ENCODE measurements around the gene DGKH.
A peak's percentile ranks its signal among the peaks of the same experiment; 100 is the strongest.
"Not testable (repeated sequence)": the region's sequence is repeated elsewhere in the genome, so short reads cannot be mapped to it uniquely, and the experiment has no call there.

The DGKH gene

DNA sequence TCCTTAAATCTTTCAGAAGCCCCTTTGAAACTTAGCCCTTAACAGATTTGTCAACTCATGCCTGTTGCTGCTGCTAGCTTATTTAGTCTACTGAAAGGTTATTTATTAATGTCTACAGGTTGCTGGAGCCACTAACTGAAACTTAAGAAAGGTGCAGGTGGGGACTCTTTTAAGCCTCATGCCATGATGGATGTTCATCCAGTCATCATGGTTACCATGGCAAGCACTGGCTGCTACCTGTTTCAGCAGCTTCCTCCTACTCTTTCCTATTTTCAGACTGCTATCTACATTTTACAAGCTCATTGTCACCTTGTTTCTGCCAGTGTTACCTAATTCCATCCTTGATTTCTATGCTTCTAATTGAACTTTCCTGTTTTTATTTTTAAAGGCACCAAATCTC is 27.1 kb downstream of the DGKH start:
- DNase-seq (ENCODE audit: low spot score), result no peak

DNA sequence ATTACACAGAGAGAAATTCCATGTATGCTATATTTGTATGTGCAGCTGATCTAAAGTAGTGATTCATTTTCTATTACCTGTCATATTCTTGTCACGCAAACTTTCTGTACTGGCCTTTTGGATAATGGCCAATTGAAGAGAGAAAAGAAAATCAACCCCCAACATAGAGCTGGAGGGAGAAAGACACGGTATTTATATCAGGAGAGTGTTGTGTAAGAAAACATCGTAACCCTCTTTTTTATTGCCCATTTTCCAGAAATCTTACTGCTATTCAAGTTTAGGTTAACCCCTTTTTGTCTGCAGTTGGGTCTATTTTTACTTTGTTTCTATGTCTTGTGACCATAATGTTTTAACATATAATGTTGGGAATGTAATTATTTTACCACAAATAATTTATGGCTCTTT is 27.9 kb downstream of the DGKH start:
- no peak for DNase-seq (ENCODE audit: low spot score)

DNA sequence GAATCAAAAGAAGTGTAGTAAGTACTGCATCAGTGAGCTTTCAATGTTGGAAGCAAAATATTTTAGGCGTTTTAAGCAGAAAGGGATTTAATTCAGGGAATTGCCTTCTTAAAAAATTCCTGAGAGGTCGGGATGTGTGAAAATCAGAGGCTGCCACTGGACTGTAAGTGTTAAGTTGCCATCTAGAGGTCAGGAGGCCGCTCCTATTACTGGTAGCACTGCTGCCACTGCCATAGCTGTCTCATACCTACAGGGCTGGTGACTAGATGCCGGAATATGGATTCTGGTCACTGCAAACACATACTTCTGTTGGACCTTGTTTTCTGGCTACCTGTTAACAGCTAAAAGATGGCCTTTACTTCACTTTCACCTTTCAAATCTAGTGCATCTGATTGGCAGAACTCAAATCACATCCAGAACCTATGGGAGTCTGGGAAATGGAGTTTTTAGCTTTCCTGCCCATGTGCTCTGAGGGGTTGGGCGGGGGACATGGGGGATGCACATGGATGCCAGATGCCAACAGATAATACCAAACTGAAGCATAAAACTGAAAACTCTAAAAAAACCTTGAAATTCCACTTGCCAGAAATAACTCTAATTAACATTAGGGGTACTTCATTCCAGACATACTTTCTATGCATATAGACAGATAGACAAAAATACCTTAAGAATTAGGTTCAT is 29.8 kb downstream of the DGKH start:
- peak; percentile 31 for DNase-seq (ENCODE audit: low spot score)

DNA sequence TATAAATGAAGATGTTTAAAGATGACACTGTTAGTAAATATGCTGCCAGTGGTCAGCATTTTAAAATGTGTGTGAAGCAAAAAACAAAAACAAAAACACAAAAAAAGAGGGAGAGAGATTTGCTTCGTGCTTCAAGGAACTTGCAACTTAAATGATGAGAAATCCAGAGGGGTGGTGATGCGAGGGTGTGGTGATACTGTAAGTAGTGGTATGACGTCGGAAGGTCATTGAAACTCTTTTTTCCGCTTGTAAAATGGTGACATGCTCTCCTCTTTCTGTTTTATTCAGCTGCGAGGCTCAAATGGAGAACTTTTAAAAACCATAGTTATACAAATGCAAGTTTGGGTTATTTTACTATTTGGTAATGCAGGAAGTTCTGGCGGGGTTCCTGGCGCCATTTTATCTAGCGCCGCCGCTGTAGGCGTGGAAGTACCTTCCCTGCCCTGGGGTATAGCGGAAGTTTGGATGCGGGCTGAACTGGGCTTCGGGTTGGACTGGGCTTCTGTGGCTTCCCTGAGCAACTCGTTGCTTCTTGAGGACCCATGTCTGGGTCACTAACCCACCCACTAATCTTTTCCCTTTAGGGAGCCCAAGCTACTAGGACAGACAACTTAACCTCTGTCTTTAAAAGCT is 34.8 kb downstream of the DGKH start:
- no peak for DNase-seq (ENCODE audit: low spot score)

DNA sequence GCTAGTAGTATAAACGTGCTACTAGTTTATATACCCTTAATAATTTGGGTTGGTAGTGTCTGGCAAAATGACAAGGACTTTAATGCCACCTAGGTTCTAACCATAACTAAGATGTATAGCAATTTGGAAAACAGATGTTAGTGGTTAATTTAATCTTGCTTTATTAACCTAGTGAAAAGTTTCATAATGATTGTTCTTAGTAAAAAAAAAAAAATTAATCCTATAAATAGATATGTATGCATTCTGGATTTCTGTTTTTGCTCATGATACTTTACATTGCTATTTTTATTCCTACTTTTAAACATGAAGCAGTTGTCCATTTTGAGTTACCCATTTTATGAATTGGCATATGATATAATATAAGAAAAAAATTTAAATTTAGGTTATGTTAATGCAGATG is 36.3 kb downstream of the DGKH start:
- no peak for DNase-seq (ENCODE audit: low spot score)

DNA sequence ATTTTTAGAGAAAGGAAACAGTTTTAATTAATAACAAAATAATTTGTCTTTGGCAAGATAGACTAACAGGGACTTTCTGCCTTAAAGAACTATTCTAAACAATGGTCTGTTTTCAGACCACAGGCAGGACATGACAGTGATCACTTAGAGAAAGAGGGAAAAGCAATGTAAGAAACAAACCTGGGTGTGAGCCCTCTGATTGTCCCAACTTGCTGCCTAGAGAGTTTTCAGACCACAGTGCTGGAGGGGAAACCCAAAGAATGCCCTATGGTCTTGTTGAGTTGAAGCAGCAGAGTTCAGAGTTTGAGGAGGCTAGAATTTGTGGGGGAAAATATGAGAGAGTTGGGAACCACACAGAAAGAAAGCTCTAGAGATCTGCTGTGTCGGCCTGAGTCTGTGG is 38.1 kb downstream of the DGKH start:
- no peak for DNase-seq (ENCODE audit: low spot score)

DNA sequence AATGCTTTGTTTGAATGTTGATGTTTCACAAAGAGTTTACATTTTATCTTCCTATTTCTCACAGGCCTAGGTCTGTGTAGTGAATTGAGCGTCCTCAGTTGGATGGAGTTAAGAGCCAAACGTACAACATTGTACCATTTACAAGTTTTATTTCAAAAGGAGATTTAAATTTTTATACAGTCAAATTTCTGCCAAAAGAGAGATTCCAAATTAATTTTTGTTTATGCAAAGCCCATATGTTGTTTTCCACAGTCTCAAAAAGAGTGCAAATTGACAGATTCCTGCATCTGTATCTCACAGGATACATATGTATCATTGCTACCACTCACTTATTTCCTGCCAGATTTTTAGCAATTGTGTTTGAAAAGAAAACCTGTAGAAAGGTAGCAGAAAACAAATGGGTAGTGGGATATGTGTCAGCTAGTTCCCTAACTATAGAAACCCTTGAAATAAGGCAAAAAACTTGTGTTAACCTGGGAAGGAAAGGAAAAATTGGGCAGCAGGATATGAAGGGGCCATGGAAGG is 46.1 kb downstream of the DGKH start:
- no peak for DNase-seq (ENCODE audit: low spot score)

DNA sequence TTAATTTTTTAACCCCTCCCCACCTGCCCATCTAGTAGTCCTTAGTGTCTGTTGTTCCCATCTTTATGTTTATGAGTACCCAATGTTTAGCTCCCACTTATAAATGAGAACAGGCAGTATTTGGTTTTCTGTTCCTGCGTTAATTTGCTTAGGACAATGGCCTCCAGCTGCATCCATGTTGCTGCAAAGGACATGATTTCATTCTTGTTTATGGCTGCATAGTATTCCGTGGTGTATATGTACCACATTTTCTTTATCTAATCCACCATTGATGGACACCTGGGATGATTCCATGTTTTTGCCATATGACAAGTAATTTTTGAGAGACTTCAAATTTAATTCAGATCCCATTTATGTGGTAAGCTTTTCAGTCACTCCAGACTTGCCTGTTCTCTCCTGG is 47.8 kb downstream of the DGKH start:
- DNase-seq (ENCODE audit: low spot score), result not testable (repeated sequence)

DNA sequence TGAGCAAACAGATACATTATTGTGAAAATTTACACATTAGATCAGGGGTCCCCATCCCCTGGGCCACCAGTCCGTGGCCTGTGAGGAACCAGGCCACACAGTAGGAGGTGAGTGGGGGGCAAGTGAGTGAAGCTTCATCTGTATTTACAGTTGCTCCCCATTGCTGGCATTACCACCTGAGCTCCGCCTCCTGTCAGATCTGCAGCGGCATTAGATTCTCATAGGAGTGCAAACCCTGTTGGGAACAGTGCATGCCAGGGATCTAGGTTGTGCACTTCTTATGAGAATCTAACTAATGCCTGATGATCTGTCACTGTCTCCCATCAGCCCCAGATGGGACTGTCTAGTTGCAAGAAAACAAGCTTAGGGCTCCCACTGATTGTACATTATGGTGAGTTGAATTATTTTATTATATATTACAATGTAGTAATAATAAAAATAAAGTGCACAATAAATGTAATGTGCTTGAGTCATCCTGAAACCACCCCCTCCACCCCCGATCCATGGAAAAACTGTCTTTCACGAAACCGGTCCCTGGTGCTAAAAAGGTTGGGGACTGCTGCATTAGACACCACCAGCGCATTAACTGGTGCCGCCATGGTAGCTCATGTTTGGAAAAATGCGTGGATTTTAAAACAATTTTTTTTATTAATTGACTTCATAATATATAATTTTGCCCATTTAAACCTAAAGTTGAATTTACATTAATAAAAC is 51.7 kb downstream of the DGKH start:
- no peak for DNase-seq (ENCODE audit: low spot score)

DNA sequence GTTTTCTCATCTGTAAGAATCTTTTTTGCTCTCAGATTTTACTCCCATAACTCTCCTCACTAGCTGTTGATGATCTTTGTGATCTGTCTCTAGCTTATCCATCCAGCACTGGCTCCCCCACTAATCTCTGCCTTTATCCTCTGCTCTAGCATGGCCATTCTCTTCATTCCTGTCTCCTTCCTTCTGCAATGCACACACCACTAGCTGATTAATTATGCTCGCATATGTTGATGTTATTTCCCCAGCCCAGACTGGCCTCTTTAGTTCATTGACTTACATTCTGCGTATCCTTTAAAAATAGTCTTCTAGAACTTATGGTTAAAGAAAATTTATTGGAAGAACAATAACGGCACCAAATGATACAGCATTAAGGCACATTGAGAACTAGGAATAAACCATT is 52.5 kb downstream of the DGKH start:
- DNase-seq (ENCODE audit: low spot score), result no peak

DNA sequence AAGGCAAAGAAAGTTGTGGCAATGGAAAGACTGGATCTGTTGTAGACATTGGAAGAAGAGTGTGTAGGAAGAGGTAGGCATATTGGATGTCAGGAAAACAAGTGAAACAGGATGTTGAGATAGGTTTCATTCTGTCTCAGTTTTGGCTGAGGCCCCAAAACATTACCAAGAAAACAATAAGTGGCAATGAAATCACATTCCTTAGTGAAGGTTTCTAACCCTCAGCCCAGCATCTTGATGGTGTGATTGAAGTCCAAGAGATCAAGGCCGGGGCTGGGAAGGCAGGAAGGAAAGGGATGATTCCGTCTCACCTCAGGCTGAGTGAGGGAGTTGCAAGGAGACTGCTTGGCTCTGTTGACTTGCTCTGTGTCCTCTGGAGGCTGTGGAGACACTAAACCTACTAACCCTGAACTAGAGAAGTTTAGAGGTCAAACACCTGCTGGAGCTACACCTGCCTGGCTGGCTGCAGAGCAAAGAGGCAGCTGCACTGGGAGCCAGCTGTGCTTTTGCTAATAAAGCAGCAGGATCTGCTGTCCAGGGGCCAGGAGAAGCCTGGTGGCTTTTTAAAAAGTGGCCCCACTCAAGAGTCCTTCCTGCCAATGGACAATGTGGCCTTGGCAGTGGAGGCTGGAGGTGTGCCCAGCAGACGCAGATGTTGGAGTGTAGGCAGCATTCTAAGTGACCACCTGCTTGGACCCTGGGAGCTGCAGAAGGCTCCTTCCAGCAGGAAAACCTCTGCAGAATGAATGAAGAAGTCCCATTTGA is 53.6 kb downstream of the DGKH start:
- peak; percentile 13 for DNase-seq (ENCODE audit: low spot score)

DNA sequence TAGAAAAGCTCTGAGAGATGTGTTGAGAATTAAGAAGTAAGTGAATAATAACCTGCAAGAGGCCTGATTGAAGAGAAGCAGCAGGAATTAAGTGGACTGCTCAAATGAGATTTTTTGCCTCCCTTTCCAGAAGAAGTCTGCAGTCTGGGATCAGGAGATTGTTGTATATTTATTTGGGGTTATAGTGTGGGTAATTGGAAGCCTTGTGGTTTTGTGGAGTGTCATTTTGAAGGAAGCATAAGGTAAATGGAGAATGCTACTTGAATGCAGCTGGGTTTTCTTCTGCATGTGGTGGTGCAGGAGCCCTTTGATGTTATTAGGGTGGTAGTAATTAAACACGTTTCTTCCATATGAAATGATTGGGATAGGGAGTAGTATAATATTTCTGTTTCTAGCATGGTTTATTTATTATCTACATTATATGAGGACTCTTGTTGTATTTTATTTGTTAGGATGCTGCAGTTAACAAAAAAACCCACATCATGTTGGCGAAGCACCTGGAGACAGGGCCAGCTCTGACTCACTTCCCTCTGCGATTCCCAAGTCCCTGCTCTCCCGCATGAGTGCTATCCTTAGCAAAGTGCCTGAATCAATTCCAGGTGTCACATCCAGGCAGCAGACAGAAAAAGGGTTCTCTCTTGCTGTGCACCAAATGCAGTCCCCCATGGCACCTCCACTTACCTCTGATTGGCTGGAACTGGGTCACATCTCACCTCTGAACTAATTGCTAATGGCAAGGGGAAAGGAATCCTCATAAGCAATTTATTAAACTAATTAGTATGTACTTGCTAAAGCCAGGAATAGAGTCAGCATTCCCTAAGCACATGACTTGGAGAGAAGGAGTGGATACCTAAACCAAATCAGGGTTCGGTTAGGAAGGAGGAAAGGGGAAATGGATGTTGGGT is 54.8 kb downstream of the DGKH start:
- no peak for DNase-seq (ENCODE audit: low spot score)

DNA sequence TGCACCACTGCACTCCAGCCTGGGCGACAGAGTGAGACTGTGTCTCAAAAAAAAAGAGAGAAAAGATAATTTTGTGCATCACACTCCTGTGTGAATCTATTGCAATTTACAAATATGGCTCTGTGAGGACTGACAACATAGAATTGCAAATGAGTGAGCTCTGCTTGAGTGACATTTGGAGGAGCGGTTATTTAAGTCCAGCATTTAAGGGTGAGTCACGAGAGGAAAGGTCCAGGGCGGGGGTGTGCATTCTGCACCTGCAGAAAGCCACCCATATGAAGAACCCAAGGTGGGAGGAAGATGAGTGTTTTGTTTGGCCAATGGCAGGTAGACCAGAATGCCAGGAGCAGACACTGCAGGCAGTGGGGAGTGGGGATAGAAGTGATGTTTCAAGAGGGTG is 58.5 kb downstream of the DGKH start:
- DNase-seq (ENCODE audit: low spot score), result no peak

DNA sequence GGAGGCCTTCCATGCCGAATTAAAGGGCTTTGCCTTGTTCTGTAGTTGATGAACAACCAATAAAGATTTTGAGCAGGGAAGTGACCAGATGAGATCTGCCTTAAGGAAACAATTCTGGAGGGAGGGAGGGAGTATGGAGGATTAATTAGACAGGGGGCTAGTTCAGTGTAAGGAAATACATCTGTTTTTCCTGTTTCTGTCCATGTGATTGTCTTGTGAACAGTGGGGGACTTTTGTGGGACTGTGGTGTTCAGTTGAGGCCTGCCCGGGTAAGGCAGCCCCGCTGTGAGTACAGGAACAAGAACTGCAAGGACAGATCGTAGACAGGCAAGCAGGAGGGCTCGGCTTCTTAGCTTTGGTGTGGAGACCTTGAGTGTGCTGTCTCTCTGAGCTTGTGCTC is 59.0 kb downstream of the DGKH start:
- no peak for DNase-seq (ENCODE audit: low spot score)

DNA sequence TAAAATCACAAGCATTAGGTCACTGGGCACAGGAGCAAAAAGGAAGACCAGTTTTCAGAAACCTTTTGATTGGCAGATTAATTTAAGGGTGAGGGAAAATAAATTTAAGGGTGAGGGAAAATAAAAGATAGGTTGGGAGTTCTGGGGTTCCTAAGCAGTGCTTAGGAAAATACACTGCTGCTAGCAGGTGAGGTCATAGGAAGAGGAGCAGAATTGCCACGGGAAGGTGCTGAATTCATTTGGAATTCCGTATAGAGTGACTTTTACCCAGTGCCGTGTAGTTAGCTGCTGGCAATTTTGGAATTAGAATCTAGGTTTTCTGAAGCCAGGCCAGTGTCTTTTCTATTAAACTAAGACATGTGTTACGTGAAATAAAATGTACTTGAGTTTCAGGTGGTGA is 59.8 kb downstream of the DGKH start:
- no peak for DNase-seq (ENCODE audit: low spot score)

DNA sequence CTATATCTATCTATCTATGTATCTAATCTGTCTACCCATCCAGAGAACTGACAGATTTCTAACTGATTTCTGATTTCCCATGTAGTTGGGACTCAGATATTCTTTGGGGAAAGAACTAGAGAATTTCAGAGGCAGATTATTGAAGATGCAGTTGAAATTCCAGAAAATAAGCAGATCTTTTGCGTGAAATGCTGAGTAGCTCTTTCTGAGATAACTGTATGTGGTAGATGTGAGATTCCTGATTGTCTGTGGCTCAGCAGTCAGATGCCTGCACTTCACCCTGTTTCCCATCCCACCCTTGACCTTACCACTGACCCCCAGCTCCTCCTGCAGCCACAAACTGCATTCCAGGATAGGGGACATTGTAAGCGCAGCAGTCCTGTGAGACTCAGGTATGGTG is 61.5 kb downstream of the DGKH start:
- no peak for DNase-seq (ENCODE audit: low spot score)

DNA sequence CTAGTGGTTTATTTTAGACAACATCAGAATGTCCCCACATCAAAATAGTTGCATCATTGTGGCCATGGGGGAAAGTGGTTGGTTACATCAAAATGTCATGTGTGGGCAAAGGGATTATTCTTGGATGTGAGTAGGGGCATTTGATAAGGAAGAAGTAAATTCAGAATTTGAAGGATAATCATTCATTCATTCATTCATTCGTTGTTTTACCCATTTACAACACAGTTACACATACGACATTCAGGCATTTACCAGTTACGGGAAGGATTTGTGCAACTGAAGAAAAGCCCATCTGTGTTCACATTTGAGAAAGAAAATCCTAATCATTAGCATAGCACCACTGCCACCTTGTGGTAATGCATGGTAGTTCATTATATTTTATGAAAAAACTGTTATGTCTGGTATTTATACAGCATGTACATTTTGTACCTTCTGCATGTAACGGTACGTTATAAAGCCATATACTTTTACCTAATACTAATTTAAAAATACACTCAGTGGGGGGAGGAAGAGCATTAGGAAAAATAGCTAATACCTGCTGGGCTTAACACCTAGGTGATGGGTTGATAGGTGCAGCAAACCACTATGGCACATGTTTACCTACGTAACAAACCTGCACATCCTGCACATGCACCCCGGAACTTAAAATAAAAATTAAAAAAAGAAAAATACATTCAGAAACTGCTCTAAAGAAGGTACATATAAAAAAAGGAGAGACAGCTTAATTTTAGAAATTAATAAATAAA is 62.1 kb downstream of the DGKH start:
- peak; percentile 60 for DNase-seq (ENCODE audit: low spot score)

DNA sequence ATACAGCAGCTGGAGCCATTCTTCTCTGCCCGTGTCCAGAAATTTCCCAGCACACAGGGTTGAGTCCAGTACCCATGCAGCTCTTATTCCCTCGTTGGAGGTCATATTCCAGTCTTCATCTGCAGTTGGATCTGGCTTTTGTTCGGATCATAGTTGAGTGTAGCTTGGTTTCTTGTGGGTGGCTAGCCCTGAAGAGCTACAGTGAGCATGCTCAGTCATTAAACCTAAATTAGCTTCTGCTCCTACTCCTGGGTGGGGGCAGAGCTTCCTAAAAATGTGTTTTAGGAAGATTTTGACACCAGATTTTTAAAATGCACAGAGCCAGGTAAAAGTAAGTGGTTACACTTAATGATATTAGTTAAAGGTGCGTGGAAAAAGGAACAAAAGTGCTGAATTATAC is 64.4 kb downstream of the DGKH start:
- no peak for DNase-seq (ENCODE audit: low spot score)

DNA sequence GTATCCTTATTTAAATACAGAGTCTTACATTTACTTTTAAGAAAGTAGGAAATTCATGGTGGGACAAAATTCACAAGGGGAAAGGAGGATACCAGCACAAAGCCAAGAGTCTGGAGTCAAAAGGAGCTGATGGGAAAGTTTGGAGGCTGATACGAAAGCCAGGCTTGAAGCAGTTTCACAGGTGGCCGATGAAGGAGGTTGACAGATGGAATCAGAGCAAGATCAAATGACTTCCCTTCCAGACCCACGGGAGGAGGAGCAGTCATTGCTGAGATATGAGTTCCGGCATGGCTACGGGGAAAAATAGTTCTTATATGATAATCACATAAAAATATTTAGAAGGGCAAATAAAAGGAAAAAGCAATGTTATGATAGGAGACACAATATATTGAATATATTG is 65.0 kb downstream of the DGKH start:
- no peak for DNase-seq (ENCODE audit: low spot score)

DNA sequence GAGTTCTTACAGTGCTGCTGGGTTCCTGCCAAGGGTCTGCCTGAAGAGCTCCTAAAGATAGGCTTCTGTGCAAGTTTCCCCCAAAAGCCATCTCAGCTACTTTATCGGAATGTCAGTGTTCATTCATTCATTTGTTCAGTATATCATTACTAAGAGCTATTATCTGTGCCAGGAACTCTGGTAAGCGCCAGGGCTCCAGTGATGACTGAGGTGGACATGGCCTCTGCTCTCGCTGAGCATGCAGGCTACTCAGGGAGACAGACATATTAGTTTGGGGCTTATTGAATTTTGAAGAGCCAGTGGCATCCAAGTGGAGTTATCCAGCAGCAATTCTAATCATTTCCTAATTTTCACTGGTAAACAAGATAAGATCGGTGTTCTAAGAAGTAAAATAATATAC is 65.8 kb downstream of the DGKH start:
- DNase-seq (ENCODE audit: low spot score), result no peak

DNA sequence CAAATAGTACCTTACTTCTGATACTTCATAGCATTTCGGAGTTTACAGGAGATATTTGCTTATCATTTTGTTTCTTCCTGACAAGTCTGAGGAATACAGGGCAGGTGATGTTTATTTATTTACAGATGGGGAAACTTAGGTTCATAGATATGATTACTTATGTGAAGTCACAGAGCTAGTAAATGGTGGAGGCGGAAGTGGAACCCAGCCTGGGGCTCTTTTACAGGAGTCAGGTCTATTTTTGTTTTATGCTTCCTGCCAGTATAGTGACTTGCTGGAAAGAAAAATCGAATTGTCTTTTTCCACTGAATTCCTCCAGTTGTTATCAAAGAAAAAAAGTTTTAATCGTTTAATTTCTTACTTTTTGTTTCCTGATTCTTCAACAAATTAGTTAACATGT is 66.5 kb downstream of the DGKH start:
- no peak for DNase-seq (ENCODE audit: low spot score)

All from iPS-NIHi11 (cell line).